GM18951 (cell line): Measurements from ENCODE around the gene GALNT18.

Source experiments
- POLR2A ChIP-seq: IDR thresholded peaks from 4 replicates; pipeline ENCODE4 v1.6.1; 2011; ENCODE audit warnings: mild to moderate bottlenecking; ENCODE audit not compliant: insufficient read length, insufficient read depth; ENCODE audit errors: extremely low read depth
- in situ Hi-C: fragments of 300-500 bp; cut with MboI; formaldehyde crosslinking; loops from one replicate; pipeline ENCODE4 v1.12.0; 2022; ENCODE audit warnings: low sequenced_read_pairs, mixed read lengths, inconsistent platforms; ENCODE audit not compliant: unreplicated experiment

The GALNT18 gene

DNA sequence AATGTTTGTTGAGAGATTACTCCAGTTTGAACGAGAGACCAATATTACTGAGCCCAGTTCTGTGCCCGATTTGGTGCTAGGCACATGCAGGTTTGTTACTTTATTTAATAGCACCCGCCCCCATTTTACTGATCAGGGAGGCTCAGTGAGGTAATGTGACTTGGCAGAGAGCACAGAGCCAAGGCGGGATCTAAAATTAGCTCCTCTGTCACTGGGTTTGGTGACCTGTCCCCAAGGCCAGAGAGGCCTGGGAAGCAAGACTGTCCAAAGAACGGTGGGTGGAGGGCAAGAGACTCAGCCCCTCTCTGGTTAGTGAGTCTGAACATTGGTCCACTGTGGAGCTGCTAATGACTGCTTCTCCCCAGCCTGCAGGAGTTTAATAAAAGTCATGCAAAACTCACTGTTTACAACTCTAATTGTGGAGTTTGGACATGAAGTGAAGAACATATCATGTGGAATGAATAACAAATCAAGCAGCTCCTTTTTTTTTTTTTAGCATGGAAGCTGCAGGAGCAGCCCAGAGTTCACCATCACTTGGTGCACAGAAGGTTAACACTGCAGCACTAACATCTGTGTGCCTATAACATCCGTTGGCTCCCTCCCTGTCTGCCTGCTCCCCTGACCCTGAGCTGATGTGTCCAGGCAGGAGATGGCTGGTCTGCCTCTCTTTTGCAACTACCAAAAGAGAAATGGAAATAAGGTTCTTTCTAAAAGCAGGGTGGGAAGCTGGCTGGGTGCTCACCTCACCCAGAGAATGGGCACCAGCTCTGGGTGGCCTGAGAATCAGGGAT, 307.7 kb downstream of the GALNT18 start:
- no peak for TF ChIP-seq POLR2A
- in situ Hi-C loops: no loop called here

DNA sequence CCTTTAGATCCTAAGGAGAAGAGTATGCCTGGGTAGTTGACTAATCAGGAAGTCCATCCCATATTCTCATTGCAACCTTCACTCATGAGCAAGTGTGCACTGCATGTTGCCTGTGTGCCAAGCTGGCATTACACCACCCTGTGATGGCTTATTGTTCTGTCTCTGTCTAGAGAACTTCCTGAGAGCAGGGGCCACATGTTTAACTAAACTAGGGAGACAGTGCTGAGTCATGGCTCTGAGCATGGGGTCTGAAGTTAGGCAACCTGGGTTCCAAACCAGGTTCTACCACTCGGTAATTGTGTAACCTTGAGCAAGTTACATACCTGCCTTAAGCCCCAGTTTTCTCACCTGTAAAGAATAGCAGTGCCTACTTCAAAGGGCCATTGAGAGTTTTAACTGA, 308.4 kb downstream of the GALNT18 start:
- in situ Hi-C loops: no loop called here
- no peak for TF ChIP-seq POLR2A

DNA sequence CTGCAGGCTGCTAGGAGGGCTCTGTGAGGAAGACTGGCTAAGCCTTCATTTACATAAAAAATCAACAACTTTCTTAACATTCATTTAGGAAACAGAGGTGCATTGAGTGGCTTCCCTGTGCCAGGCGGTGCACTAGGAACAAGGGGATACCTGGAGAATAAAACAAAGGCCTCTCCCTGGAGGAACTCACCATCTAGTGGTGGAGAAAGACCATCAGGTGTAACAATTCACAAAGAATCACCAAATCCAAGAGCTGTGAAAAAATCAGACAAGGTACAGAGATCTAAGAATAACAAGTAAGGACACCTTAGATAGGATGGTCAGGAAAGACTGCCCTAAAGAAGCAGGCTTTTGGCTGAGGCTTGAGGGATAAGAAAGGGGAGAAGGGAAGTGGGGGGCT, 309.1 kb downstream of the GALNT18 start:
- no peak for TF ChIP-seq POLR2A
- in situ Hi-C loops: no loop called here

DNA sequence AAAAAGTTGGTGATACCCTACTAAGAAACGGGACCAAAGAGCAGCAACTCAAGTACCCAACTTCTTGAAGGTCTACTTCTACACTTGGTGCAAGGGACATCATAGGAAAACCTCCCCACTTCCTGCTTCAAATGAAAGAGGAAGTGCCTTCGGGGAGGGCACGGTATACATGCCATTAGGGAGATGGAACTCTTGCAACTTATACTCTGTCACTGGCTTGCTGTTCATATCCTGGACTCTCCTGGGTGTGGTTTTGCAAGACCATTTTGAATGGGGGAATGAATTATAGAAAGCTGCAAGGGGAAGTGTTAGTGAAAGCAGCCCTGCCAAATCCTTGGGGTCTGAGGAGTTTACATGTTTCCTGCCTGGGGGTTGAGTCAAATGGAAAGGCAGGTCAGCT, 310.6 kb downstream of the GALNT18 start:
- in situ Hi-C loops: no loop called here
- no peak for TF ChIP-seq POLR2A

DNA sequence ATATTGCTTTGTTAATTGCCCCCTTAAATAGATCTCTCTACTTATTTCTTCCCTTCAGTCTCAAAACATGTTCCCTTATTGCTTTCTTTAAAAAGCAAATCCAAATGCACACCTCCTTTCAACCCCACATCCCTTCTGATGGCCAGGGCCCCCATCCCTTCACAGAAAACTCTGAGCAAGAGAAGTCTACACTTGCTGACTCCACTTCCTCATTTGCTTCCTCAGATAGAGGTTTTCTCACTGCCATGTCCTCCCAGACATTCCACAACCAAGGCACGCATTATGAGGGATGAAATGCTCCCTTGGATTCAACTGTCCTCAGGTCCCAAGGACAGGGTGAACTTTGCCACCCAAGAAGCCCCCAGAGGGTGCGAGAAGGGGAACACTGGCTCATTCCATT, 311.9 kb downstream of the GALNT18 start:
- in situ Hi-C loops: no loop called here
- TF ChIP-seq POLR2A: no peak

DNA sequence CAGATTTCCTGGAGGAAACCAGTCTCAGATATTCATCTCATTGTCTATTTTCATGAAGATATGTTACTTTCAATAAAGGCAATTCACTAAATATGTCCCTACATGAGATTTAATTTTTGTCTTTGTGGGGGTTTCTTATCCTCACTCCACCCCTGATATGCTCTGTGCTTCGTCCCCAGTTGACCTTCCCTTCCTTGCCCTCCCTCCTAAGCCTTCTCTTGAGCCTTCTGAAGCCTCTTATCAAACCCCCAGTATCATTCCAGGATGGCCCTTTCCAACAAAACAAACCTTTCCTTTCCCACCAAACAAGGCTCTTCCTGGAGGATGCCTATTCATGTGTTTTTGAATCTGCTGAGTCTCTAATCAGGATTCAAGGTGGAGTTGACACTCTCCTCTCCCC, 313.6 kb downstream of the GALNT18 start:
- in situ Hi-C loops: no loop called here
- no peak for TF ChIP-seq POLR2A

DNA sequence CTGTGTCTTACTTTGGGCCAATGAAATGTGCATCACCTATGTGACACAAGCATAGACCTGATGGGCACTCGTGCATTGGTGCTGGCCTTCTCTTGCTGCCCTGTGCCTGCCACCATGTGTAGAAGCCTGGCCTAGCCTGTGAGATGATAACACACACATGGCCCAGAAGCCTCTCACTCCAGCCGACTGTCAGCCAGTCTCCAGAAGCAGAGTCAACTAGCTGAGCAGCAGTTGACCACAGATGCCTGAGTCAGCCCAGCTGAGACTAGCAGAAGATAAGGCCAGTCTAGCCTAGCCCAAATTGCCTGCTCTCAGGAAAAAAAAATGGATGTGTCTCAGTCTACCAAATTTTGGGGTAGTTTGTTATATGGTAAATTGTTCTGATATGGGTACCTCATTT, 314.9 kb downstream of the GALNT18 start:
- no peak for TF ChIP-seq POLR2A
- in situ Hi-C loops: no loop called here

DNA sequence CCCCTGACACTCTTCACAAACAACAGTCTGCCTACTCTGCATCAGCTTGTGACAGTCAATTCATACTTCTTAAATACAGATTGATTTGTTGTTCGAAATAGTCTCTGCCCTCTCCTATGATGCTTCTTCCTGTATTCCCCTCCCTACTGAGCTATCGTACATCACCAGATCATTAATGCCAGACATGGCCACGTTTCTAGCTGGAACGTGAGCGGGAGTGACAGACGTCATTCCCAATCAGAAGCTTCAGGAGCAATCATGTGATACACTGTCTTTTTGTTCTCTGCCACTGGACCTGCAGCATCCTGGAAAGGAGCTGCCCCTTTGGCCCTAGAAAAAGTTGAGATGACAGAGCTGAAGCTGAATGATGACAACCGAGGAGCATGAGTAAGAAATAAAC, 317.3 kb downstream of the GALNT18 start:
- no peak for TF ChIP-seq POLR2A
- in situ Hi-C loops: no loop called here

DNA sequence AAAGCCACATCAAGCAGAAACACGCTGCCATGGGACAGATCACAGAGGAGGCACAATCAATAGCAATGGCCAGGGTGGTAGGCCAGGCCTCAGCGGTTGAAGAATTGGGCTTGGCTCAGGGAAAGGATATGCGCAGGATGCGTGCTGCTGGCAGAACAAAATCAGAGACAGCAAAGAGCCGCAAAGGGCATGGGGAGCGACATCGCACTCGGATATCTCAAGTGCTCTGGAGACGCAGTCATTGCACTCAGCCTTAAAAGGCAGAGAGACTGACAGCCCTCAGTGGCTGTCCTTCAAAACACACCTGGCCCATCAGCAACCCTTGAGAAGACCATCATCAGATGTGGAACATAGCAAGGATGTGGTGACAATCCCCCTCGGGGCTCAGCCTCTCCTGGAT, 319.2 kb downstream of the GALNT18 start:
- TF ChIP-seq POLR2A: no peak
- in situ Hi-C loops: no loop called here

DNA sequence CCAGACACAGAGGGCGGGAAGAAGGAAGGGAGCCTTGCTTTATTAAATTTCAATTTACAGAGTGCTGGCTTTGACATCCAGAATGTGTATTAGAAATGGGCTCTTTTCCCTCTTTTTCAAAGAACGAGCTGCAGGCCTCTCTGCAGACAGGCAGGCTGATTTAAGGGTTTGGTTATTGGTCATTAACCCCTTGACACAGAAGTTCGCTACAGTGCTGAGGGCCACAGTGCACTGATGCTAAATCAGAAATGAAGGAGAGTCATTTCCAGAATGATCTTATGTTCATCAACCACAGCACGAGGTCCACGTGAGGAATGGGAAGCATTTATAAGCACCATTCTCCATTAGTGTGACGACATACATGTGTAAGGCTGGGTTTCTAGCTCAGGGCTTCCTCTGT, 320.6 kb downstream of the GALNT18 start:
- in situ Hi-C loops: no loop called here
- no peak for TF ChIP-seq POLR2A

DNA sequence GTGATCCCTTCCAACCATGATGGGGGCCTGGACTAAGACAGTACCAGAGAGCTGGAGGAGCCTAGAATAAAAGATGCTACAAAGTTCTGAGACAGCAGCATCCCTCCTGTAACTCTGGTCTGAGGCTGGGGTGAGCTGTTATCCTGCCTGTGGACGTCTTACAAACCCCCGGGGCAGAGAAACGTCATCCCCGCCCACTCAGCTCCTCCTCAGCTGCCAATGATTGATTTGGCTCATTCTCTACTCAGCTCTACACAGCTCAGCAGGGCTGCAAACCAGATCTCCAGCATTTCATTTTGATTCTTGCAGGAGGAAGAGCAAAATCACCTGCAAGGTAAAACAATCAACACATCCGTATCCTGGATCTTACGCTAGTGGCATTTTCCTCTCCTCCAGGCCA, 324.2 kb downstream of the GALNT18 start:
- in situ Hi-C loops: no loop called here
- TF ChIP-seq POLR2A: no peak

DNA sequence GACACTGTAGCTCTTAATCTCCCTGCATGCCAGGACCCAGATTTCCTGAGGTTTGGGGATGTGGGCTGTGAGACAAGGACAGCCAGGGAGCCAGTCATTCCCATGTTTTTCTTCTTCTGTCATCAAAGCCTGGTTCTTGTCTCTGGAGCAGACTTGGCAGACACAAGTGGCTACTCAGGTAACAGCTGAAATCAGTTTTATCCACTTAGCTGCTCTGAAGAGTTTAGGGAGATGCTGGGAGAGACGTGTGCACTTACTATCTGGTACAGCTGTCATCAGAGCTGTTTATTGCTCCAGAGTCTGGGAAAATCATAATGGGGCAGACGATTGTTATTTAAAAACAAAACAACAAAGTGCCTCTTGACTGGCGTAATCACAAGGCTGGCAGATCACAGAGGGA, 325.4 kb downstream of the GALNT18 start:
- TF ChIP-seq POLR2A: no peak
- in situ Hi-C loops: no loop called here

DNA sequence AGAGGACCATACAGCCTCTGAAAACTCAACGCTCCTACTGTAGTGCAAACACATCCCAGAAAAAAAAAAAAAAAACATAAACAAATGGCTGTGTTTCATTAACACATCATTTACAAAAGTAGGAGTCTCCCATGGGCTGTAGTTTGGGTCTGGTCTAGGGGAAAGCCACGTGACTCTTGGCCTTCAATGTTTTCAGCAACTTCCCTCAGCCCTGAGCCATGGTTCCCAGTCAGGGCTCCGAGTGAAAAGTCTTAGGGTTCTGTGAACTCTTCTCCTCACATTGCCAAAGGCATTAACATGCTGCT, 327.3 kb downstream of the GALNT18 start:
- in situ Hi-C loops: no loop called here
- no peak for TF ChIP-seq POLR2A

DNA sequence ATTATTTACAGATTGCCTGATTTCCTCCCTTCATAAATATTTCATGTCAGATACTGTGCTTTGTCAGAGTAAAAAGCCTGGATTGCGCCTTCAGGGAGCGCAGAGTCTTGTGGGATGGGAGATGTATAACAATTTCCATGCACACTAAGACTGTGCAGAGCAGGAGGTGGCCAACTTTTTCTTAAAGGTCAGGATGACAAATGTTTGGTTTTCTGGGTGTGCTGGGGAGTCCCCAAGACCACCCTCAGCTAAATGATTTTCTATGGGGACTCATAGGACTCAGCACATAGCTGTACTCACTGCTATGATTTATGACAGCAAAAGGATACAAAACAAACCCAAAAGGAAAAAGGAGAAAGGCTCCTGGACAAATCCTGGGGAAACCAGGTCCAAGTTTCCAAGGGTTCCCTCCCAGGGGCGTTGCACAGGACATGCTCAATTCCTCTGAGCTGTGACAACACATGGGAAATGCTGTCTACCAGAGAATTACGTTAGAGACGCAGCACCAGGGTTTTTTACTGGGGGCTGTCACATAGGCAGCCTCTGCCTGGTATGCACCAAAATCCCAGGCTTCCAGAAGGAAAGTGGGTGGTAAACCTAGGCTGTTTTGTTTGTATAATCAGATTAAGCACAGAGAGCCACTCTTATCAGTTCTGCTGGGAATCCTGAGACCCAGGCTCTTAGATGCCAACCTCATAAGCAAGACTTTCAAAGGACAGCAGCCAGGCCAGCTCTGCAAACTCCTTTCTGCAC, 327.8 kb downstream of the GALNT18 start:
- no peak for TF ChIP-seq POLR2A
- in situ Hi-C loops: no loop called here
